HepG2 (cell line): Measurements from ENCODE around the gene UBE2D3. TPM values are rescaled to one million over a fixed set of nuclear protein-coding genes. Genes with fewer than 3 reads are reported as not detected.

Experiments used
- CREM ChIP-seq, 2 experiments: sonication (generic) in 1 of 2; formaldehyde crosslinking in 1 of 2; IDR thresholded peaks; 2 replicates each; pipeline versions ENCODE4 v1.4.0 to v1.6.1; 2016 to 2020; ENCODE audit warnings: antibody characterized with exemption in 1 of 2, mild to moderate bottlenecking in 1 of 2, missing genetic modification reagents in 1 of 2
- GZF1 ChIP-seq: sonication (generic); formaldehyde crosslinking; IDR thresholded peaks from 2 replicates; pipeline ENCODE4 v1.5.1; 2020; ENCODE audit warnings: mild to moderate bottlenecking, missing genetic modification reagents
- HDAC1 ChIP-seq: sonication (generic); formaldehyde crosslinking; IDR thresholded peaks from 2 replicates; pipeline ENCODE4 v1.5.1; 2020; ENCODE audit warnings: mild to moderate bottlenecking, missing genetic modification reagents
- NAIF1 ChIP-seq: sonication (generic); formaldehyde crosslinking; IDR thresholded peaks from 2 replicates; pipeline ENCODE4 v1.5.0; 2020; ENCODE audit warnings: mild to moderate bottlenecking, missing genetic modification reagents, borderline replicate concordance
- PTBP1 ChIP-seq: fragments of 200-400 bp; formaldehyde crosslinking; IDR thresholded peaks from 2 replicates; pipeline ENCODE4 v1.6.1; 2018; ENCODE audit warnings: low read length, low read depth; ENCODE audit not compliant: poor library complexity, severe bottlenecking
- SMAD9 ChIP-seq: sonication (generic); formaldehyde crosslinking; IDR thresholded peaks from 2 replicates; pipeline ENCODE4 v1.5.1; 2020; ENCODE audit warnings: mild to moderate bottlenecking, missing genetic modification reagents
- SSRP1 ChIP-seq: IDR thresholded peaks from 2 replicates; pipeline ENCODE4 v1.6.1; 2016; ENCODE audit warnings: control low read depth
- TEAD3 ChIP-seq: optimal IDR thresholded peaks from 2 replicates; pipeline ENCODE3; 2016; ENCODE audit warnings: borderline replicate concordance
- XRCC5 ChIP-seq: fragments of 200-400 bp; formaldehyde crosslinking; optimal IDR thresholded peaks from 2 replicates; pipeline ENCODE3; 2017; ENCODE audit warnings: mild to moderate bottlenecking, low read length
- ZBED4 ChIP-seq: sonication (generic); formaldehyde crosslinking; IDR thresholded peaks from 2 replicates; pipeline ENCODE4 v1.4.0; 2020; ENCODE audit warnings: missing genetic modification reagents, borderline replicate concordance
- ZNF318 ChIP-seq: sonication (generic); formaldehyde crosslinking; IDR thresholded peaks from 2 replicates; pipeline ENCODE4 v1.4.0; 2020; ENCODE audit warnings: mild to moderate bottlenecking, missing genetic modification reagents
- ZNF670 ChIP-seq: sonication (generic); formaldehyde crosslinking; IDR thresholded peaks from 2 replicates; pipeline ENCODE4 v1.8.0; 2022; ENCODE audit warnings: mild to moderate bottlenecking, missing genetic modification reagents, borderline replicate concordance
- ZNF770 ChIP-seq: sonication (generic); formaldehyde crosslinking; IDR thresholded peaks from 2 replicates; pipeline ENCODE4 v1.5.0; 2020; ENCODE audit warnings: mild to moderate bottlenecking, missing genetic modification reagents
- ZNF792 ChIP-seq: IDR thresholded peaks from 2 replicates; pipeline ENCODE4 v1.6.1; 2016
- ZSCAN12 ChIP-seq: sonication (generic); formaldehyde crosslinking; IDR thresholded peaks from 2 replicates; pipeline ENCODE4 v1.9.0; 2021; ENCODE audit warnings: mild to moderate bottlenecking, missing genetic modification reagents
- polyA plus RNA-seq, 8 experiments: library from polyadenylated mRNA; depleted of rRNA in 3 of 8; stranded (reverse) in 7 of 8; unstranded in 1 of 8; fragments of >200 nt; fragmentation: Illumina TruSeq in 4 of 8; extraction: Trizol in 4 of 8; gene quantifications; 2 replicates each; pipeline versions ENCODE4 v1.2.1 to v1.2.3, GENCODE V29; 2011 to 2016; ENCODE audit warnings: low read depth in 4 of 8, missing spikeins in 1 of 8, mixed read lengths in 1 of 8; ENCODE audit not compliant: insufficient read depth in 1 of 8
- total RNA-seq, 5 experiments: library from RNA; depleted of rRNA; stranded (reverse); fragments of >200 nt; fragmentation: Illumina TruSeq; extraction: Trizol; gene quantifications; 2 replicates each; pipeline ENCODE4 v1.2.3, GENCODE V29; 2016; ENCODE audit warnings: low read depth in 1 of 5

The UBE2D3 gene
- total and polyA plus RNA-seq, 2 of the 13 experiments (the other 11 are each of a cell fraction or from before 2014, with no cell fraction given) = 224 to 293 TPM

GRCh38 chr4:102867278-102868152, 40.2 kb upstream of the UBE2D3 start (continued):
- TF ChIP-seq ZBED4 (no peak), TEAD3 (CRISPR knock-in tag) (no peak), SMAD9 (CRISPR knock-in tag) (no peak), ZNF792 (no peak), ZSCAN12 (CRISPR knock-in tag) (no peak), NAIF1 (CRISPR knock-in tag) (0 out of 2 replicates have a peak, but pooled peaks have one; percentile 17), CREM (IDR thresholded peaks at IDR 0.05) (no peak), CREM (CRISPR knock-in tag; IDR thresholded peaks at IDR 0.05) (no peak), GZF1 (CRISPR knock-in tag) (no peak), PTBP1 (no peak), ZNF770 (CRISPR knock-in tag) (0 out of 2 replicates have a peak, but pooled peaks have one; percentile 23), XRCC5 (no peak), ZNF318 (CRISPR knock-in tag) (no peak), SSRP1 (CRISPR knock-in tag) (no peak), ZNF670 (CRISPR knock-in tag) (no peak), HDAC1 (CRISPR knock-in tag) (0 out of 2 replicates have a peak, but pooled peaks have one; percentile 5)
